ENCODE data around the gene COL28A1.
"Not testable (repeated sequence)": the region's sequence is repeated elsewhere in the genome, so short reads cannot be mapped to it uniquely, and the experiment has no call there.

Gene COL28A1

GRCh38 chr7:7476381-7476780 lies 59.3 kb downstream of the COL28A1 start:
- DNase-seq (ENCODE audit: low read depth in 2 of 2, low spot score in 1 of 2) = no peak

DNA sequence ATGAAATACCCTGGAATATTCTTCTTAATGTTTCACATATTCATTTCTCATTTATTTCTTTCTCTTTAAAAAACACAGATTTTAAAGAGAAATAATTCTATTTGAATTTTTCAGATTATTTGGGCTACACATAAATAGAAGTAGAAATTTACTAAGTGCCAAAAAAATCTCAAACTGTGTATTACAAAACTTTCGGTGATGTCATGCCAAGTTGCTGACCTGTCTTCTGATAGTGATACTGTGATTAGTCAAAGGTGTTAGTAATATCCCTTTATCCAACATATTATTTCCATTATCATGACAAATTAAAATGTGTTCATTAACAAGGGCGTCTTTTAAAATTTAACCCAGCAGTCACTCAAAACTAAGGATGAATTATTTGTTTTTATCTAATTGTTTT lies 60.1 kb downstream of the COL28A1 start:
- DNase-seq (ENCODE audit: low read depth in 2 of 2, low spot score in 1 of 2) = no peak

DNA sequence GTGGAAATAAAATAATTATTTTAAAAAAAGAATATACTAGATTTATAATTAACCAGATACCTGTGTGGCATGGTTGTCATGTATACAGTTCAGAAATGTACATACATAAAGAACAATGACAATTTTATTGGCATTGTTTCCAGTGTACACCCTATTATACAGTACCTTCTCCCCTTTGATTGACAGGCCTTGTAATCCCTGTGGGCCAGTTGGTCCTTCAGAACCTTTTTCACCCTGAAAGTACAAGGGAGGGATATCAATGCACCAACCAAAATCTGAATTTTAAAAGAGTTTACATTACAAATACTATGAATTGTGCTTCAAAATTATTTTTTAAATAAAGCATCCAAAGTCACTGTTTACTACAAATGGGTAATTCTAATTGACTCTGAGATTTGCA lies 61.2 kb downstream of the COL28A1 start:
- DNase-seq (ENCODE audit: low read depth in 2 of 2, low spot score in 1 of 2) = no peak

- DNase-seq (ENCODE audit: low read depth in 2 of 2, low spot score in 1 of 2) = not testable (repeated sequence)
These were observed 70.5 kb downstream of the COL28A1 start for GRCh38 chr7:7464991-7465765.

DNA sequence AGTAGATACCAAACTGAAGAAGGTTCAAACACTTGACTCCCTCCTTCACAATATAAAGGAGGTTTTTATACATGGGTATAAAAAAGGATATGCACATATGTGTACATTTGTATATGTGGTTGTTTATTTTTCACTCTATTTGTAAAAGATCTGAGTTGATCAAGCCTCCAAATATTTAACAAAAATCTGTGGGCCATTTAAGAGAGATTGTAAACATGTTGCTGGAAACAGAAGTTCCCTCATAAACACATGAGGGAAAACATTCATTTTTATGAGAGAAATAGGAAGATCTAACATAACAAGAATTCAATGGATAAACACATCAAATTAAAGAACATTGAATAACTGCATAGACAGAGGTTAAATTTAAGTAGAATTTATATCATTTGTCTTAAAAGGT lies 81.7 kb downstream of the COL28A1 start:
- DNase-seq (ENCODE audit: low read depth in 2 of 2, low spot score in 1 of 2) = no peak

DNA sequence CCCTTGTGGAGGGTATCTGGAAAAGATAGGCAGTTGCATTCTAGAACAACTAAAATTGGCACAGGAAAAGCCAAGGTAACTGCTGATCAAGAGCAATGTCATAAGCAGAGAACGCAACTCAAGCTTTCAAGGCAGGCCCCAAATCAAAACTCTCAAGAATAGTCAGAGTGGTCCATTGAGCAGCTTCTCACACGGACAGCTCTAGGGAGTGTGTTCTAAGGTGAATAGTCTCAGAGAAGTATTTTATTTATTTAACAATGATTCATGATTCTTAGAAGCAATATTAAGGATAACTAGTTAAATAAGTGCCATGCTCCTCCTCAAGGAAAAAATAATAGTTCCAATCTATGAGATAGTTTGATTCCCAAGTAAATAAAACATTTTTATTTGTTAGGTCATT lies 83.0 kb downstream of the COL28A1 start:
- DNase-seq (ENCODE audit: low read depth in 2 of 2, low spot score in 1 of 2) = no peak

DNA sequence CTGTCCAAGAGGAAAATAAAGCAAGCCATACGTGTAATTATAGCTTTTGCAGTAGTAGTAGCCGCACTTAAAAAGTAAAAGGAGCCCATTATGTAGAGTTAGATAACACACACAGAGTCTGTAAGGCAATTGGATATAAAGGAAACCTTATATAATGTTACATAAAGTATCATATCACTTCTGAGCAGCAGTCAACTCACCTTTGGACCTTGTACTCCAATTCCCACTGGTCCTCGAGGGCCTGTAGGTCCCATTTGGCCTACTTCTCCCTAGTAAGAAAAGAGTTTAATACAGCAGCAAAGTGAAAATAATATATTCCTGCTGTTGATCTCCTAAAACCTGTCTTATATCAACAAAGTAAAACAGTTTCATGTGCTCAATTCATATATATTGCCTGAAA lies 83.6 kb downstream of the COL28A1 start:
- DNase-seq (ENCODE audit: low read depth in 2 of 2, low spot score in 1 of 2) = no peak

DNA sequence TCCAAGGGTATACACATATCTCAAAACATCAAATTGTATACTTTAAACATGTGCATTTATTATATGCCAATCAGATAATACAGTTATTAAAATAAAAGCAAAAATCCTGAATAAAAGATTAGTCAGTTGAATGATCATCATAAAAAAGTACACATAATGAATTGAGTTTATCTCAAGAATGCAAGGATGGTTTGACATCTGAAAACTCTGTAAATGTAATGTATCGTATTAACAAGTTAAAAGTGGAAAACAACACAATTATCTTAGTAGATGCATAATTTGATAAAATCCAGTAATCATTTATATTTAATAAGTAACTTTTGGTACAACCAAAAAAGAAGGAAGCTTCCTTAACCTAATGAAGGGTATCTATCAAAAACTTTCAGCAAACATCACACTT lies 86.6 kb downstream of the COL28A1 start:
- DNase-seq (ENCODE audit: low read depth in 2 of 2, low spot score in 1 of 2) = no peak

DNA sequence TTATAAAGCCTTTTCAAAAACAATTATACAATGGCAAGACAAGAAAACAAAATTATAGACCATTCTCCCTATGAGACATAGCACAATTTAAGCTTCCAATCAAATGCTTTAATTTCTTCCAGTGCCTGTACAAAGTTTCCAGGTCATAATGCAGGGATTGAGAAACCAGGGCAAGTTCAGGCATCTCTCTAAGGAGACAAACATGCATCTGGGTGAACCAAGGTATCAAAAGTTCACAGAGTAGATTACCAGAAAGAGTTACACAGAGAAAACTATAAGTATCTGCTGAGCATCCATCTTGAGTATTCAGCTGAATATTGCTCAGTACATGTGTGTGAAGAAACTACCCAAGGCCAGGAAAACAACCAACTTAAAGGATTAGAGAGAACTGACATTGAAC lies 89.1 kb downstream of the COL28A1 start:
- no peak for DNase-seq (ENCODE audit: low read depth in 2 of 2, low spot score in 1 of 2)

GRCh38 chr7:7443806-7444350 lies 91.8 kb downstream of the COL28A1 start:
- no peak for DNase-seq (ENCODE audit: low read depth in 2 of 2, low spot score in 1 of 2)

DNA sequence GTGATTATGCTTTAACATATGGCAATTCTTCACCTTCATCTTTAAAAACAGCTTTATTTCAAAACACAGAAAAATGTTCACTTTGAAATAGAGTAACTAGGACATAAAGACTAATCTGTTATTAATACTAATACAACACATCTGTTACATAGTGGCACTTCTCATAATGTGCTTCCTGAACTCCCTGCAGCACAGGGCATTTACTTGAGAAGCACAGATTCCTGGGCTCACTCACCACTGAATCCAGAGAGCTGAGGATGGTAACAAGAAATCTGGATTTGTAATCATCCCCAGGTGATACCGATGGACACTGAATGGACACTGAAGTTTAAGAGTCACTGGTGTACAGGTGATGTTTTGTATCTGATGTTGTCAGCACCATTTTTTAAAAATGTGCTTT lies 96.1 kb downstream of the COL28A1 start:
- DNase-seq (ENCODE audit: low read depth in 2 of 2, low spot score in 1 of 2) = no peak

- no peak for DNase-seq (ENCODE audit: low read depth in 2 of 2, low spot score in 1 of 2)
These were observed 96.8 kb downstream of the COL28A1 start for GRCh38 chr7:7438851-7439250.

DNA sequence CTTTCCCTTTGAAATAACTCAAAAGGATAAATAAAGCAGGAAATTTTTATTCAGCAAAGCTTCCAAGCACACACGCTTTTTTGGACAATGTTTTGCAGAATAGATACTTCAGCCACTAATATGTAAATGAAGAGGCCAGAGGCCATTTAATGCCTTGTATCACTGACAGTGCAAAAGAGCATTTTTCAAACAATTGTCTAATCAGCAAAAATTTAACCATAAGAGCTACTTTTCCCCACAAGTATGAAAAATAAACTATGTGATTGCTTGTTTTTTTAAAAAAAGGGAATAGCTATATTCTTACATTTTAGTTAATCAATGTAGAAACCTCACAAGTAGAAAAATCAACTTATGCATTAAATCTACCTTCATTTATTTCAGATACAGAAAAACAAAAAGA lies 99.7 kb downstream of the COL28A1 start:
- no peak for DNase-seq (ENCODE audit: low read depth in 2 of 2, low spot score in 1 of 2)

GRCh38 chr7:7434329-7434728 lies 101.3 kb downstream of the COL28A1 start:
- no peak for DNase-seq (ENCODE audit: low read depth in 2 of 2, low spot score in 1 of 2)

DNA sequence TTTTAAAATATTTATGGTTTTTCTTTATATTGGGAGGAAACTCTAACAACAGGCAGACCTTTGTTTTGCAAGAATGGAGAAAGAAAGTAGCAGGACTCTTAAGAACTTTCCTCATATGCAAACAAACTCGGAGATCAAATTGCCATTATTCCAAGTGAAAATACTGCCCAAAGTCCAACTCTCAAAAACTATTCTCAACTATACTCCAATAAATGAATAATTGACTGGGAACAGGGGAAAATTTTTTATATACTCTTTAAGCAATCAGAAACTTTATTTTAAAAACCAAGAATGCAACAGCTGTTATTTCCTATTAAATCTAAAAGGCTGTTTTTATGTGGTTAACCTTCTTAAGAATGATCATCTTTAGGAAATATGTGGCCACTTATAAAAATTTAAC lies 101.9 kb downstream of the COL28A1 start:
- no peak for DNase-seq (ENCODE audit: low read depth in 2 of 2, low spot score in 1 of 2)

- DNase-seq (ENCODE audit: low read depth in 2 of 2, low spot score in 1 of 2) = no peak
These were observed 102.7 kb downstream of the COL28A1 start for GRCh38 chr7:7432979-7433378.

- no peak for DNase-seq (ENCODE audit: low read depth in 2 of 2, low spot score in 1 of 2)
These were observed 106.9 kb downstream of the COL28A1 start for GRCh38 chr7:7428806-7429205.

DNA sequence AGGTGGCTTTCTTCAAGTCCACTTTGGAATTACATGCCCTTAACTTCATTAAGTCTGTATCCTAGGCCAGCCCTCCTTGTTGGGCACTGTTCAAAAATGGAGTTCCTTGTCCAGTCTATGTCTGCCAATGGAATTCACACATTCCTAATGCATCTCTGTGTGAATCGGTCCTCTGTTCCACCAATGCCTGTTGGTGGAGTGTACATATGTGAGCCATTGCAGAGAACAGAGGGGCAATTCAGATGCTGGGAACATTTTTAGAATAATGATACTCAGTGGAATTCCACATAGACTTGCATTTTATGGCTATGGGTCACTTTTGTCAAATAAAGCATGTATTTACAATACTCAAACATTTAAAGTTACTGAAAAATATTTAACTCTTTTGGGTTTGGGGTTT lies 108.3 kb downstream of the COL28A1 start:
- DNase-seq (ENCODE audit: low read depth in 2 of 2, low spot score in 1 of 2) = no peak

DNA sequence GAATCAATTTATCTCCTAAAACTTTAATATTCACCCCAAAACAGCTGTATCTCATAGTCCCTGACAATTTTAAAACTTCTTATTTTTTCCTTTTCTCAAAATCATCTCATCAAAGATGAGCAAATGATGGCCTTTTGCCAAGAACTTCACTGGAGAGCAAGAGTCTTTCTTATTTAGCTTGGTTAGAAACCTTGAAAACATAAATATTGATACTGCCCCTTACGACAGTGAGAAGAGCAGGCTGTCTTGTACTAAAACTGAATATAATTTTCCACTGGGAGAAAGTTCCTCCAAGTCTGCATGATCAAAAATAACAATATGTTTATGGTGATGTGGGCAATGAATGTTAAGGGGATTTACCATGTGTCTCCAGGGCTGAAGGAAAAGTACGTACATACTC lies 109.0 kb downstream of the COL28A1 start:
- no peak for DNase-seq (ENCODE audit: low read depth in 2 of 2, low spot score in 1 of 2)

DNA sequence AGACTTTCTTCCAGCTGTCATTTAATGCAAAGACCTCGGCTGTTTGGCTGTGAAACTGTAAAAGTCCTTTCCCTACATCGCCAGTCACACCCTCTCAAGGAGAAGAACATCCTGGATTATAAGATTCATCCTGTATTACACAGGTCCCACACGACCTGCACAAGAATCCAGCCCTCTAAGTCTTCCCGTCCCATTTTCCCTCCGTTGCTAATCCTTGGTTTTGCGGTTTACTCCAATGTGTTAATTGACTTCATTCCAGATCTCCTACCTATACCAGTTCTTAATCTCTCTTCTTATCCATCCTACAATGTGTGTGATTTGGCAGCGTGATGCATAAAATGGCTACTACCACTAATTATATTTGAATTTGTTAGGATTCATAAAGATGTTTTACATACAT lies 110.4 kb downstream of the COL28A1 start:
- DNase-seq (ENCODE audit: low read depth in 2 of 2, low spot score in 1 of 2) = no peak

DNA sequence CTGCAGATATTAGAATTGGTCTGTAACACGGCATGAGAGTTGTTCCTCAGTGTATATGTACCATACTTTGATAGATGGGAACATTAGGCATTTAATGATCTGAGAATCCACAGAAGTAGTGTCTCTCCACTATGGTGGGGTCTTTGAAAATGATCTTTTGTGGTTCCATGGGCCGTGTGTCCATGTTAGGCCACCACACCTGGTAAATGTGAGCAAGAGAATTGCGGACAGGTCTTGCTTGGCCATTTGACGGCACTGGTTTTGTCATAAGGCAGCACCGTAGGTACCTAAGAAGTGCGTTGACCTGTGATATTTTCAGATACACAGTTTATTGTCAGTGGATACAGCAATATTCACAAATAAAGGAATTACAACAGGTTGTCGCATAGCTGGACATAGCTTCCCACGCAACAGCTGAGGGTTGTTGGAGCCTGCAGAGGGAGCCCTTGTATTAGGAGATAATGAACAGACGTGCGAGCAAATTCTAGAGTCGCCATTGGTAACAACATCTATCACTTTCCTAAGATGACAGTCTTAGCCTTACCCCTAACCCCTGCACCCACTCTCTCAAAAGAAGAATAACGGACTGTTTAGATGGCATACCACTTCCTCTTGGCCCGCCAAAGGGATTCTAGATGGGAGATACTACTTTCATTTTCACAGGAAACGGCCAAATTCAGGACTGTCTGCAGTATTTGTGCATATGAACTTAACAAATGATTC lies 111.4 kb downstream of the COL28A1 start:
- DNase-seq (ENCODE audit: low read depth in 2 of 2, low spot score in 1 of 2) = no peak

GRCh38 chr7:7422641-7423040 lies 113.0 kb downstream of the COL28A1 start:
- DNase-seq (ENCODE audit: low read depth in 2 of 2, low spot score in 1 of 2) = no peak

DNA sequence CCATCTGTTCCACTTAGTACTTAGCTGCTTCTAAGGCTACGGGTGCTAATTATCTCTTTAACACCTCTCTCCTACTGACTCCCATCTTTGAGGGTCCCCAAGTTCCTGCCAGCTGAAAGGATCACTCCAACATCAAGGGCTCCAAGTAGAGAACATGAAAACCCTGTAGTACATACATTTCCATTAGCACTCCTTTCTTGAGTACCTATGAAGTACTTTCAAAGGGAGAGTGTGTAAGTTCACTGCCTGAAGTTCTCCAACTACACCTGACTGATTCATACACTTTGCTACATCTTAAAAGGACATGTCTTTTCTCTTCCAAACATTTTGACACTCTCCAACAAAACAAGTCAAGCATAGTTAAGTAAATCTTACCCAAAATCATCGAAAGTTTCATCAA lies 113.8 kb downstream of the COL28A1 start:
- no peak for DNase-seq (ENCODE audit: low read depth in 2 of 2, low spot score in 1 of 2)
